CD4-positive, alpha-beta T cell (primary cell): ENCODE results near the gene CRTAC1. TPM values are rescaled to one million over a fixed set of nuclear protein-coding genes. Genes with fewer than 3 reads are reported as not detected.

ENCODE experiments used
- ATAC-seq: fragments of 200-7000 bp; cut with Tn5 transposase; one replicate; pipeline ENCODE4 v1.10.0; 2022; ENCODE audit warnings: mild to moderate bottlenecking; ENCODE audit not compliant: poor library complexity
- CTCF ChIA-PET: fragments of 350-600 bp; sonication (Branson Sonifier 250); formaldehyde crosslinking; loops from one replicate; lab custom pipeline; 2021; ENCODE audit warnings: antibody characterized with exemption, inconsistent platforms; lab: Charles Lee
- POLR2A ChIA-PET: fragments of 350-600 bp; sonication (Branson Sonifier 250); formaldehyde crosslinking; loops from one replicate; lab custom pipeline; 2021; ENCODE audit warnings: antibody characterized with exemption, inconsistent platforms; lab: Charles Lee
- DNase-seq, 14 experiments: peaks; one replicate each; pipeline ENCODE4 v3.0.0-alpha.2; 2013 to 2020; ENCODE audit warnings: mixed read lengths in 2 of 14
- H3K27ac ChIP-seq, 2 donors: one replicate each; pipeline versions ENCODE4 v1.5.1 to v1.7.0; 2013; ENCODE audit warnings: low read length in 2 of 2, low read depth in 1 of 2, mild to moderate bottlenecking in 1 of 2
- H3K27me3 ChIP-seq, 2 experiments: 1 replicate in 1 of 2; 2 replicates in 1 of 2; pipeline versions ENCODE4 v1.6.1 to v1.7.0; 2013; ENCODE audit warnings: low read length in 2 of 2, control low read depth in 1 of 2, mild to moderate bottlenecking in 1 of 2, moderate library complexity in 1 of 2; ENCODE audit not compliant: insufficient read depth in 2 of 2, control insufficient read depth in 1 of 2
- H3K36me3 ChIP-seq: one replicate; pipeline ENCODE4 v1.6.1; 2013; ENCODE audit warnings: low read length, control low read depth; ENCODE audit not compliant: insufficient read depth
- H3K4me1 ChIP-seq: one replicate; pipeline ENCODE4 v1.6.1; 2013; ENCODE audit warnings: low read length, control low read depth; ENCODE audit not compliant: insufficient read depth
- H3K4me3 ChIP-seq: one replicate; pipeline ENCODE4 v1.5.1; 2013; ENCODE audit warnings: mild to moderate bottlenecking, low read length, moderate library complexity
- H3K9me3 ChIP-seq, 2 experiments: 1 replicate in 1 of 2; 2 replicates in 1 of 2; pipeline versions ENCODE4 v1.6.1 to v1.7.0; 2013; ENCODE audit warnings: low read length in 2 of 2, mild to moderate bottlenecking in 2 of 2, control low read depth in 1 of 2, moderate library complexity in 1 of 2; ENCODE audit not compliant: control insufficient read depth in 1 of 2, insufficient read depth in 1 of 2
- H3K27ac Mint-ChIP-seq: one replicate; pipeline ENCODE4 v1.8.0; 2020; ENCODE audit warnings: mixed read lengths
- H3K27me3 Mint-ChIP-seq: one replicate; pipeline ENCODE4 v1.8.0; 2021; ENCODE audit warnings: mixed read lengths
- H3K36me3 Mint-ChIP-seq: one replicate; pipeline ENCODE4 v1.8.0; 2021; ENCODE audit warnings: low read depth, mixed read lengths
- H3K4me1 Mint-ChIP-seq: one replicate; pipeline ENCODE4 v1.8.0; 2021; ENCODE audit warnings: low read depth, mixed read lengths
- H3K4me3 Mint-ChIP-seq: one replicate; pipeline ENCODE4 v1.8.0; 2020; ENCODE audit warnings: mild to moderate bottlenecking, mixed read lengths
- H3K9me3 Mint-ChIP-seq: one replicate; pipeline ENCODE4 v1.8.0; 2020; ENCODE audit warnings: mixed read lengths
- intact Hi-C, 2 experiments: fragments of 100-400 bp; cut with DNase I in 1 of 2; cut with micrococcal nuclease in 1 of 2; formaldehyde crosslinking; loops; one replicate each; pipeline versions ENCODE4 v1.15.1 to v1.9.0; 2023 to 2025; cut with DNase I, micrococcal nuclease
- total RNA-seq, 174 experiments: library from RNA in 2 of 174; stranded (reverse) in 2 of 174; gene quantifications; one replicate each; pipeline ENCODE4 v1.2.3 and lab custom pipeline; 2021 to 2026
- TF ChIP-seq, protein P1 (sequence below): fragments of 200-600 bp; IDR thresholded peaks from one replicate; pipeline ENCODE4 v1.8.0; 2022; ENCODE audit warnings: antibody characterized with exemption, mild to moderate bottlenecking

The CRTAC1 gene
- total RNA-seq, 2 experiments from 2014 or later, result not detected

DNA sequence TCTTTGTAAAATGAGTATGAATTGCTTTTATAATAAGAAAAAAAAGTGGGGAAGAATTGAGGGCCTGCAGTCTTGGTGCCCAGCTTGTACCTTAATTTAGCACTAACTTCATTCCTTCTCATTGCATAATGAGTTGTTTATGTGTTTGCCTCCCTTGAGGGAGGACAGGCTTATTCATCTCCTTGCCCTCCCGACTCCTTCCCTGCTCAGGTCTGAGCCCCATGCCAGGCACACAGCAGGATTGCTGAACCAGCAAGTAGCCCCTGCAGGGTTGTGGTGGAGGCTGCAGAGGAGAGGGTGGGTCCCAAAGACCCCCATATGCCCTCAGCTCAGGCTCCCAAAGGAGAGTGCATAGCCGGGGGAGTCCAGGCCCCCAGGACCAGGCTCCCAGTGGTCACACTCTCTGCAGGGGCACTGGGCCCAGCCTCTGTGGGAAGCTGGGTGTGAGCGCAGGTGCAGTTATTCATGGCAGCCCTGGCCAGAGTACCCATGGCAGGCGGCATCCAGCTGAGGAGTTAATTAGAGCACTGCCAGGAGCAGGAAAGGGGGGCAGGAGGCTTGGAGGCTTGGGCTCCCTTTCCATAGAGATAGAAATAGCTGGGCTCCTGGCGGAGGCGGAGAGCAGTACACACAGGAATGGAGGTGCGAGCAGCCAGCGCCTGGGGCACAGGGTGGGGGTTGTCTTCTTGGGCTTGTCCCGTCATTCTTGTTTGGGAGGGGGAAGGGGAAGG, 208.9 kb downstream of the CRTAC1 start:
- TF ChIP-seq, protein P1, sequence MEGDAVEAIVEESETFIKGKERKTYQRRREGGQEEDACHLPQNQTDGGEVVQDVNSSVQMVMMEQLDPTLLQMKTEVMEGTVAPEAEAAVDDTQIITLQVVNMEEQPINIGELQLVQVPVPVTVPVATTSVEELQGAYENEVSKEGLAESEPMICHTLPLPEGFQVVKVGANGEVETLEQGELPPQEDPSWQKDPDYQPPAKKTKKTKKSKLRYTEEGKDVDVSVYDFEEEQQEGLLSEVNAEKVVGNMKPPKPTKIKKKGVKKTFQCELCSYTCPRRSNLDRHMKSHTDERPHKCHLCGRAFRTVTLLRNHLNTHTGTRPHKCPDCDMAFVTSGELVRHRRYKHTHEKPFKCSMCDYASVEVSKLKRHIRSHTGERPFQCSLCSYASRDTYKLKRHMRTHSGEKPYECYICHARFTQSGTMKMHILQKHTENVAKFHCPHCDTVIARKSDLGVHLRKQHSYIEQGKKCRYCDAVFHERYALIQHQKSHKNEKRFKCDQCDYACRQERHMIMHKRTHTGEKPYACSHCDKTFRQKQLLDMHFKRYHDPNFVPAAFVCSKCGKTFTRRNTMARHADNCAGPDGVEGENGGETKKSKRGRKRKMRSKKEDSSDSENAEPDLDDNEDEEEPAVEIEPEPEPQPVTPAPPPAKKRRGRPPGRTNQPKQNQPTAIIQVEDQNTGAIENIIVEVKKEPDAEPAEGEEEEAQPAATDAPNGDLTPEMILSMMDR, result no peak
- no peaks in the 10 kb centered on the region for H3K27me3 Mint-ChIP-seq
- no peaks in the 10 kb centered on the region for H3K4me1 Mint-ChIP-seq
- no peaks in the 10 kb centered on the region for H3K4me1 ChIP-seq
- H3K36me3 Mint-ChIP-seq, result no peaks in the 10 kb centered on the region
- intact Hi-C loops, result no loop called here
- POLR2A ChIA-PET, result no interaction called here
- H3K36me3 ChIP-seq, result no peaks in the 10 kb centered on the region
- H3K9me3 ChIP-seq, result no peaks in the 10 kb centered on the region
- ATAC-seq (no peak), DNase-seq (no peak)
- H3K27ac Mint-ChIP-seq, result no peak overlapping the region
- peaks cover 0 to 3% of the 10 kb centered on the region in 2 experiments for H3K27me3 ChIP-seq
- no peak overlapping the region for H3K4me3 Mint-ChIP-seq
- CTCF ChIA-PET, result no interaction called here
- H3K4me3 ChIP-seq, result no peak overlapping the region
- no peak overlapping the region for H3K27ac ChIP-seq
- no peaks in the 10 kb centered on the region for H3K9me3 Mint-ChIP-seq

DNA sequence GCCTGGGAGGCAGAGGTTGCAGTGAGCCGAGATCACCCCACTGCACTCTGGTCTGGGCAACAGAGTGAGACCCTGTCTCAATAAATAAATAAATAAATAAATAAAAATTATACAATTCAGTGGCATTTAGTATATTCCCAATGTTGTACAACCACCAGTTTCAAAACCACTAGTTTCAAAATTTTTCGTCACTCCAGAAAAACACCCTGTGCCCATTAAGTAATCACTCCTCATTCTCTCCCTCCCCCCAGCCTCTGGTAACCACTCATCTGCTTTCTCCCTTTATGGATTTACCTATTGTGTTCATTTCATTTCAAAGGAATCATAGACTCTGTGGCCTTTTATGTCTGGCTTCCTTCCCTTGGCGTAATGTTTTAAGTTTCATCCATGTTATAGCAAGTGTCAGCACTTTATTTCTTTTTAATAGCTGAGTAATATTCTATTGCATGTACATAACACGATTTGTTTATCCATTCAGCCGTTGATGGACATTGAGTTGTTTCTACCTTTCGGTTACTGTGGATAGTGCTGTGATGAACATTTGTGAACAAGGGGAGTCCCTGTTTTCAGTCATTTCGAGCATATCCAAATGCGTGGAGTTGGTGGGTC, 210.2 kb downstream of the CRTAC1 start:
- DNase-seq (no peak), ATAC-seq (no peak)
- H3K27ac ChIP-seq, result no peak overlapping the region
- intact Hi-C loops, result no loop called here
- H3K27me3 ChIP-seq, result peaks cover 0 to 3% of the 10 kb centered on the region in 2 experiments
- Mint-ChIP-seq H3K27ac (no peak overlapping the region), H3K27me3 (no peaks in the 10 kb centered on the region), H3K36me3 (no peaks in the 10 kb centered on the region), H3K9me3 (no peaks in the 10 kb centered on the region), H3K4me3 (no peak overlapping the region), H3K4me1 (no peaks in the 10 kb centered on the region)
- H3K4me3 ChIP-seq, result no peak overlapping the region
- no peaks in the 10 kb centered on the region for H3K36me3 ChIP-seq
- POLR2A ChIA-PET, result no interaction called here
- TF ChIP-seq, protein P1, result no peak
- no peaks in the 10 kb centered on the region for H3K4me1 ChIP-seq
- CTCF ChIA-PET, result no interaction called here
- H3K9me3 ChIP-seq, result no peaks in the 10 kb centered on the region

DNA sequence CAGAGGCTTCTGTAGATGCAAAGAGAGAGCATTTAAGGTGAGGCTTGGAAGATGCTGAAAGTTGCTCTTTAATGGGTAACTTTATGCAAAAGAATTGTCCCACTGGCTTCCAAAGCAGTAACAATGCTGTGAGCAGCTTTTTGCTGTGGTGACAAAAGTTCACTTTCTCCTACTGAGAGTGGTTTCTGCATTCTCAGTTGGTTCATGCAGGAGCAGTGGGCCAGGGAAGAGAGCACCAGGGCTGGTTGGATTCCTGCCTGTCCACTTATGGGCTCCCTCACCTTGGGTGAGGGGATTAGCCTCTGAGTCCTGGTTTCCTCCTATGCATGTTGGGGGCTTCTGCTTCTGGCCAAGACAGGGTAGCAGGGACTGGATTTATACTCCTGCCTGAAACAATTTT, 211.8 kb downstream of the CRTAC1 start:
- Histone ChIP-seq H3K9me3 (no peaks in the 10 kb centered on the region), H3K27me3 (peaks cover 0 to 3% of the 10 kb centered on the region in 2 experiments), H3K4me3 (no peak overlapping the region), H3K36me3 (no peaks in the 10 kb centered on the region), H3K4me1 (no peaks in the 10 kb centered on the region), H3K27ac (no peak overlapping the region)
- Mint-ChIP-seq H3K9me3 (no peaks in the 10 kb centered on the region), H3K27ac (no peak overlapping the region), H3K4me1 (no peaks in the 10 kb centered on the region), H3K36me3 (no peaks in the 10 kb centered on the region), H3K4me3 (no peak overlapping the region), H3K27me3 (no peaks in the 10 kb centered on the region)
- ChIA-PET POLR2A (no interaction called here), CTCF (no interaction called here)
- DNase-seq (no peak), ATAC-seq (no peak)
- TF ChIP-seq, protein P1, result no peak
- intact Hi-C loops, result no loop called here
